NCI-H128 (cell line): Measurements from ENCODE around the gene NBL1.
A peak's percentile ranks its signal among the peaks of the same experiment; 100 is the strongest.

ENCODE experiments used
- DNase-seq: peaks from one replicate; lab custom pipeline; 2025; ENCODE audit not compliant: unreplicated experiment; lab: John Stamatoyannopoulos, UW

Gene NBL1, protein sequence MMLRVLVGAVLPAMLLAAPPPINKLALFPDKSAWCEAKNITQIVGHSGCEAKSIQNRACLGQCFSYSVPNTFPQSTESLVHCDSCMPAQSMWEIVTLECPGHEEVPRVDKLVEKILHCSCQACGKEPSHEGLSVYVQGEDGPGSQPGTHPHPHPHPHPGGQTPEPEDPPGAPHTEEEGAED

DNA sequence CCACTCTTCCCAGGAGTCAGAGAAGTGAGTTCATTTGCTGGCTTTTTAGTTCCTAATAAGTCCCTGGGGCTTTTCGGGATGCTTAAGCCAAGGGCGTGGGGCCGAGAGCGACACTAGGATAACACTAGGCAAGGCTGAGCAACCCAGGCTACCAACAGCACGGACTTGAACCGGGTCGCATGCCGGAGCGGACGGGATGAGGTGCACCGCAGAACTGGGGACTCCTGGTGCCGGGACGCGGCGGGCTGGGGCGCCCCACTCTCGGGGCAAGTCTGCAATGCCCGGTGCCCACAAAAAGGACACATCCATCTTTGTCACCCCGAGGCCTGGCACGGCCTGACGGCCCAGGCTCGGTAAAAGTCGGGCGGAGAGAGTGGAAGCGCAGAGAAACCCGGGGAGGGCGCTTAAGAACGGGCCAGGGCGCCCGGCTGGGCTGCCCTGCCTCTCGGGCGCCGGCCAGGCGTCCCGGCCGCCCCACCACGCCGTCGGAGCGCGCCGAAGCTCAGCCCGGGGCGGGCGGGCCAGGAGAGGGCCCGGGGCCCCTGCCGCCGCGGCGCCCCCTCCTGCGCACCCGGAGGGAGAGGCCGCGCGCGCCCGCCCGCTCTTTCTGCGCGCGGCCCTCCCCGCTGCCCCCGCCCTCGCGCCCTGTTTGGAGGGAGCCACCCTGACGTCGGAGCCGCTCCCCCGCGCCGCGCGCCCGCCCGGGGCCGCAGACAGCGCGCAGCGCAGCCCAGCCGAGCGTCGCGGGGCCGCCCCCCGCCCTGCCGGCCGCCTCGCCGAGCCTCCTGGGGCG is at the start of gene NBL1:
NBL1 (plus strand) TSS at position 710 of the 793 bp plus-strand sequence. CDS start 10,720 bp downstream, outside the sequence.
- DNase-seq: no peak

DNA sequence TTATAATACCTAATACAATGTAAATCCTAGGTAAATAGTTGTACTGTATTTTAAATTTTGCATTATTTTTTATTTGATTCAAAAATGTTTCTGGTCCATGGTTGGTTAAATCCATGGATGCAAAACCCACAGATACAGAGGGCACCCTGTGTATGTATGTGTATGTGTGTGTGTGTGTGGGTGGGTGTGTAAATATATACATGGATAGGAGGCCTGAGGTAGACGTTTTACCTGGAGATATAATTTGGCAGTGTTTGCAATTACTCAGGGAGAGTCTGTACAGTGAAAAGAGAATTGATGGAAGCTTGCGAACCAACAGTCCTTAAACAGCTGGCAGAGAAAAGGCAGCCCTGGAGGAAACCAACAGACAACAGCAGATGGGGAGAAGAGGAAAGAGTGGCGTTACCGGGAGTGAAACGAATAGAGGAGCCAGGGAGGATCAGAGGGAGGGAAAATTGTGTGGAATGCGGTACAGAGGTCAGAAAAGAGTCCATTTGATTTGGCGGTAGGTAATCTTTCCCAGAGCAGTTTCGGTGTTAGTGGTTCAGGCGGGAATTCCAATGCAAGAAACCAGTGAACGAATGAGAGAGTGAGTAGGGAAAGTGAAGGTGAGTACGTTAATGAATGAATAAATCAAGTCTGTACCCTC is 47.9 kb upstream of the NBL1 start:
- DNase-seq: no peak

DNA sequence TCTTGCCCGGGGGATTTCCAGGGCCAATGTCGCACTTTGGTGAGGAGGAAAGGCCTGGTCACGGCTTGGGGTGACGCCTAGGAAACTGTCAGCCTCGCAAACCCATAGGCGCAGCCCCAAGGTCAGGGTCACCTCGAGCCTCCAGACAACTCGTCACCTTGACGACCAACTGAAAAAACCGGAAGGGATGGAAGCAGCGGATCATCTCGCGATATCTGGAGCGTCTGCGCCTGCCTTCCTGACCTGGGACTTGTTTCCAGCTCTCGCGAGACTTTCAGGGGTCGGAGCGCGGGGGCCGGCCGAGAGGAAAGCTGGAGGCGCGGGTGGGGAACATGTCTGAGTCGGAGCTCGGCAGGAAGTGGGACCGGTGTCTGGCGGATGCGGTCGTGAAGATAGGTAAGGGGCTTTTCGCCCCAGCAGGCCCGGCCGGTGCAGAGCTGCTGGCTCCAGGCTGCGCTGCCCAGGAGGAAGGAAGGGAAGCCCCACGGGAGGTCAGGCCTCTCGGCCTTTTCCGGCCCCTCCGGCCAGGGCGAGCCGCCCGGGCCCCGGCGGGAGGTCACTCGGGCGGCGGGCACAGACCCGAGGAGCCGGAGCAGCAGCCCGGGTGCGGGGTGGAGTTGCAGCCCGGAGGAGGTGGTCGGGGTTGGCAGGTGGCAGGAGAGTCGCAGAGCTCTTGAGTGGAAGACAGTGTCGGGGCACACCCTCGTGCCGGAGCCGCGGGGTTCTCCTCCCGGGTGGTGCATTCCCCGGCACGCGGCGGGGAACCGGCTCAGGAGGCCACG is 47.2 kb upstream of the NBL1 start:
- peak; percentile 97 for DNase-seq

DNA sequence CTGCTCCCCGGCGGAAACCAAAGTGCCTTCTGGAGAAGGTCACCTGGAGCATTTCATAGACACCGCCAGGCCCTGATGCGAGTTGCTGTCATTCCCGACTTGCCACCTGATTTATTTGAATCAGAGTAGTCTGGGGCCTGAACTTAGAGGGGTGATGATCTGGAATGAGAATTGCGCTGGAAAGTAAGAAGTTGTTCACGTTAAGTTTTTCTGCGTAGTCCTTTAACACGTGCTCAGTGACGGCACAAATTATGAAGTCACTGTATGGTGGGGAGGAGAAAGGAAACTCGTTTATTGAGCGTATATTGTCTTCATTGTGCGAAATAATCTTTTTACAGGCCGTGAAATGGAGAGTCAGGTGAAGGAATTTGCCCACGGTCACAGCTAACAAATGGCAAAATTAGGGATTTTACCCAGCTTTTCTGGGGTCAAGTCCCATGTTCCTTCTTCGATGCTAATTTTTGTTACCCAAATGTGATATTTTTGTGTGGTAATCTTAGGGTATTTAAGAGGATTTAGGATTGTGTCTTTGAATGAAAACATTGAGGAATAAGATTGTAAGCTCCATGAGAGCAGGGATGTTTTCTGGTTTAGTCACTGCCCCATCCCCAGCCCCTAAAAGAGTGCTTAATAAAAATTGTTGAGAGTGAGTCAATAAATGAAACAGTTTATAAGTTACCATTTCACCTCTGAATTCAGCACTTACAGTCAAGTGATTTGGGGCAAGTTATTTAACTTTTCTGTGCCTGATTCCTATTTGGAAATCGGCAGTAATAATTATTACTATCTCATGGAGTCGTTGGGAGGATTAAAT is 46.4 kb upstream of the NBL1 start:
- DNase-seq: no peak

DNA sequence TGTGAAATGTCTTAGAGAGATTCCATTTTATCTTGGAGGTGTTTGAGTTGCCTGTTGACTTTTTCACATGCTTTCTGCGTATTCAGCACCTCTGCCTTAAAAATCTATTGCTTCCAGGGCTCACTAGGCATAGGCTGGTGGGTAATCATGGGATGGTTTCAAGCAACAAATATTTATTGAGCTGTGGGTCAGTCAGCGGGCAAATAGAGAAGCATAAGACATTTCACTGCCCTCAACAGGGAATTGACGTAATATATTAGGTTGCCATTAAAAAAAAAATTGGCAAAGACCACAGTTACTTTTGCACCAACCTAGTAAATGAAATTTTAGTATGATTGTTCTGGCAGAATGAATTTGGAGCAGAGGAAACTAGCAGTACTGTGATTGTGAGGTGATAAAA is 44.3 kb upstream of the NBL1 start:
- DNase-seq: no peak

DNA sequence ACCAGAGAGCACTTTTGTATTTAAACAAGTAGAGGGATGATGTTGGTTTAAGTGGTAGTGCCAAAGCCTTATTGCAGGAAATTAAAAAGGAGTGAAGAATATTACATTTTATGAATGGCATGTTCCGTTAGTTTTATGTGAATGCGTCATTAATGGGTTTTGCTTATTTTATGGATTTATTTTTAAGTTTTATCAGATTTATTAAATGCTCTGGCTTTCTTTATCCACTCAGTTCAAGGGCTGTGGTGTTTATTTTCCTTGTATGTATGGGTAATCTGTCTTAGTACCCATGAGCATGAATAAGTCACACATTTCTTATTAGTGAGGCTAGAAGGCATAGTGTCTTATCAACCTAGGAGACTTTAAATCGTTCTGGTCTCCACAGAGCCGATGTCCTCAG is 41.6 kb upstream of the NBL1 start:
- no peak for DNase-seq

DNA sequence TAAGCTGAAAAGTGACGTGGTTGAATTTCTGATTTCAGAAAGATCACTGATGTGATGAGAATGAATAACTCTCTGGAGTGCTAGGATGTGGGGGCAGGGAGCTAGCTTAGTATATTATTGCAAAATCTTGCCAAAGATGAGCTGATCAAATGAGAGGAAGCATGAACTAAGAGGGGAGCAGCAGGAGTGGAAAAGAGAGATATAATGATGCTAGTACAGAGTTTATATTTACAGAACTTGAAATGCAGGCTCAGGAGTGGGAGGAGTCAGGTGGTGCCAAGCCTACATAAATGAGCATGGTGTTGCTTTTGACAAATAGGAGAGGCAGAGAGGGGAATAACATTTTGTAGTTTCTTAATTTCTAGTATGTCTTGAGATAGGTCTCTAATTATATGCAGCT is 38.1 kb upstream of the NBL1 start:
- no peak for DNase-seq

DNA sequence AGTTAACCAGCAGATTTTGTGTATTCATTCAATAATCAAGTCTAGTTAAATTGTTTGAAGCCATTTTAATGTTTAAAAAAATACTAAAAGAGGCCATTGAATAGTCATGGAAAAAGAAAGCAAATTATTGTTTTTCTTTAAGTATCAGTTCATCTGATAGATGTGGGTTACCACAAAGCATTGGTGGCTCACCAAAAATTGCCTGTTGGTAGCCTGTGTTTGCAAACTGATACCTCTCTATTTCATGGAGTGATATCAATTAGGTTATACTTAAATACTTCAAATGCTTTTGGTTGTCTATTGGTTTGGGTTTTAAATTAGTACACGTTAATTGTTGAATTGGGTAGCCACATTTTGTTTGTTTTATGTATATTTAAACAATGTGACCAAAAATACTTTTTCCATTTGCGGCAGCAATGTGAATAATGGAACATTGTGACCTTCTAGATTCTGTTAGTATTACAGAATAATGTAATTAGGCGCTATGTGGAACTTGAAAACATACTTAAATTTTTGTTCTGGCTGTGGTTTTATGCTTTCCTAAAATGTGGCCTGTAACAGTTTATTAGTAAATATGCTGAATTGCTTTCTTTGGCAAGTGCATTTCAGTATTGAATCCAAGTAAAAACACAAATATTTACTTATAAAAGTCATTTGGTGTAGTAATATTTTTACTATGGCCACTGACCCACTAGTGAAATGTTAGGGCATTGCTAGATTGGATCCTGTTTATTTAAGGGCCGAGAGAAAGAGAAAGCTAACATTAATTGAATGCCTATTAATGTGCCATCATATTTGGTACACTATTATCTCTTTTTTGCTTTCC is 37.1 kb upstream of the NBL1 start:
- no peak for DNase-seq

DNA sequence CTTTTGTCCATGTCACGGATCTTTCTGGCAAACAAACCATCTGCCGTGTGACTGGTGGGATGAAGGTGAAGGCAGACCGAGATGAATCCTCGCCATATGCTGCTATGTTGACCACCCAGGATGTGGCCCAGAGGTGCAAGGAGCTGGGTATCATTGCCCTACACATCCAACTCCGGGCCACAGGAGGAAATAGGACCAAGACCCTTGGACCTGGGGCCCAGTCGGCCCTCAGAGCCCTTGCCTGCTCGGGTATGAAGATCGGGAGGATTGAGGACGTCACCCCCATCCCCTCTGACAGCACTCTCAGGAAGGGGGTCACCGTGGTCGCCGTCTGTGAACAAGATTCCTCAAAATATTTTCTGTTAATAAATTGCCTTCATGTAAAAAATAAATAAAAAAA is 35.9 kb upstream of the NBL1 start:
- DNase-seq: no peak

DNA sequence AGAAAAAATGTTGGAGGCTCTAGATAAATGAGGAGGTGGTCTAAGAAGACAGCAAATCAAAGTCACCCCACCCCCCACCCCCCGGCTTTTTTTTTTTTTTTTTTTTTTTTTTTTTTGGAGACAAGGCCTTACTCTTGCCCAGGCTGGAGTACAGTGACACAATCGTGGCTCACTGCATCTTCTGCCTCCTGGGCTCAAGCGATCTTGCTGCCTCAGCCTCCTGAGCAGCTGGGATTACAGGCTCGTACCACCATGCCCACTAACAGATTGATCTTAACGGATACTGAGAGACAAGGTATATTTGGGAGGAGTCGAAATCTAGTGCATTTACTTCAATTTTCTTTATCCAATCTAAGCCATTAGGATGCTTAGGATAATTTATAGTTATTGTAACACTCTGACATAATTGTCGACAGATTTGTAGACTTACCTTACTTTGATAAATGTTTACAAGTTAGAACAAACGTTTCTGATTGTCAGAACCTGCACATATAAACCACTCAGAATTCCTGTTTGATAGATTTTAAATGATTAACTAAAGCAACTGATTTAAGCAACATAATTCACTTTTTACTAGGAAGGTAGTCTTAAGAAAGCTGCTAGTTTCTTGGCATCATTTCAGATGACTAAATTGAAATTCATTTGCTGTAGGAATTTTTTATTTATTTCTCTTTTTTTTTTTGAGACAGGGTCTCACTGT is 33.7 kb upstream of the NBL1 start:
- no peak for DNase-seq

DNA sequence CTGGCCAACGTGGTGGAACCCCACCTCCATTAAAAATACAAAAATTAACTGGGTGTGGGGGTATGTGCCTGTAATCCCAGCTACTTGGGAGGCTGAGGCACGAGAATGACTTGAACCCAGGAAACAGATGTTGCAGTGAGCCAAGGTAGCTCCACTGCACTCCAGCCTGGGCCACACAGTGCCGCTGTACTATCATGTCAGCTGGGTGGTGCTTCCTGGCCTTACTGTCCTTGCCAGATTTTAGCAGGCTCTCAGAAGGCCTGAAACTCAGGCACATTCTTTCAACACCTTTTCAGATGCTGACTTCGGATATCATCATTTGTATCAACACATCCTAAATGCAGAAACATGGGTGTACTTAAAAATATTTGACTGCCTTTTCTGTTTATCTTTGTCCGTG is 31.6 kb upstream of the NBL1 start:
- DNase-seq: no peak

DNA sequence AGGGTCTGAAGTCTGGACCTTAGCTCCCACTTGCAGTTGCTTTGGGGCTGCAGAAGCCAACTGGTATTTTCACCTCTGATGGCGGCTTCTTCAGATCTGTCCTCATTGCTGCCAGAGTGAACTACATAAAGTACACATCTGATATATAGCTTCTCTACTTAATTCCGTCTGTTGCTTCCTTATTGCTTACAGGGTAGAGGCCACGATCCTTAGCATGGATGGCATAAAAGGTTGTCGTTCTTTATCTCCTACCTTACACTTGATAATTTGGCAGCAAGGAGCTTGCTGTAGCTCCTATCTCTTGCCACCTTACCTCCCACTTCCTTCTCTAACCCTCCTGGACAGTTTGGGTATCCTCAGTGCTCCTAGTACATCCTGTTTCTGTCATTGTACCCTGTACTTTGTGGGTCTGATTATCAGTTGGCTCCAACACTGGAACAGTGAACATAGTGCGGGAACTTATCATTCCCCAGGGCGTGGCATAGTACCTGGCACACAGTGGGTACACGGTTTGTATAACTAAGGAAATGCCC is 30.9 kb upstream of the NBL1 start:
- DNase-seq: no peak

DNA sequence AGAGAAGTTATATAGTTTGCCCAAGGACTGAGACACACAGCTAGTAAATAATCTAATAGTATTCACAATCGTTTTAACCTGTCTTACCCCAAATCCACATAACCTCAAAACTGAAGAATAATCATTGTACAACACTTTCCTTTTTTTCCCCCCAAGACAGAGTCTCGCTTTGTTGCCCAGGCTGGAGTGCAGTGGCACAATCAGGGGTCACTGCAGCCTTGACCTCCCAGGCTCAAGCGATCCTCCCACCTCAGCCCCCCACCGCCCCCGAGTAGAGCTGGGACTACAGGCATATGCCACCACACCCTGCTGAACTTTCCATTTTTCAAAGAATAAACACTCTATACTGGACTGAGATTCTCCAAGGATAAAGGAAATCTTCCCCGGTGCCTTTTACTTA is 28.7 kb upstream of the NBL1 start:
- DNase-seq: no peak

DNA sequence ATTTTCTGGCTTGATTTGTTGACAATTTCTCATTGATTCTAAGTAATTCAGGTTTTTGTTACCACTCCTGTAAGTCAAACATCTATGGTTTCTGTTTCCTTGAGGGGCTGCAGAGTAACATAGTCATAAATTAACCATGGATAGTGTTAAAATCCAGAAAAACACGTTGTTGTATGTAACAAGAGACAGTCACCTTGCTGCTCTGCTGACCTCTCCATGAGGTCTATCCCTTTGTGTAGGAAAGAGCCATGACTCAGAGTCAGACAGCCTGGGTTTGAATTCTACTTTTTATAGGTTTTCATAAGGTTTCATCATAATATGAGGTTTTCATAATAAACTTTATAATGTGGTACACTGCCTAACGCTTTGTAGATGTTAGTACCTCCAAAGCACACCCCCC is 27.6 kb upstream of the NBL1 start:
- no peak for DNase-seq

DNA sequence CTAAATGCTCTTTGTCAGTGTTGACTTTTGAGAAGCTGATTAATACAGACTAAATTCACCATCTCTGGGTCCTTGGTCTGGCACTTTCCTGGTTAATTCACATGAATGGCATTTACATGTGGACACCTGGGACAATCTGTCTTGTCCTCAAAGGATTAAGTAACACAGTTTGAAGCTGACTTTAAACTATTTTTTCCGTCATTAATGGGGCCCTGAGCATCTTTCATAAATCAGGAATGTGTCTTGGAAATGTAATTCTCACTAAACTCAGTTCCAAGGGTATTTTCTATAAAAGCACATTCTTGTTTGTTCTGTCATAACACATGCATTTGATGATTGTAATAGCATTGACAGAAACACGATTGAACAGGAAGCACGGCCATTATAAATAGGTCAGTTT is 26.7 kb upstream of the NBL1 start:
- DNase-seq: no peak

DNA sequence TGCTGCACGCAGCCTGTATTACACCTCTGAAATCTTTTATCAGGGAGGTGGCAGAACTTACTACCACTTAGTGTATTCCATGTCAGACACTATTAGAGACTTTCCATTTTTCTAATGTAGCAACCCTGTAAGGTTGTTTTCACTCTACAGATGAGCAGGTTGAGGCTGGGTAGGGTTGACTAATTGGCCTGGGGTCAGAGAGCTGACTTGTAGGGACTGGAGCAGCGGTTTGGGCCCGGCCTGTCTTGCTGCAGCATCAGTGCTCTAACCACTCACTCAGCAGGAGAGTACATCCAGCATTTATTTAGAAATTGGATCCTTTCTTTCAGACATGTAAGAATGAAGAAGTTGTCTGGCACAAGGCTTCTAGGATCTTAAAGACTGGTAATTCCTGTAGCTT is 25.7 kb upstream of the NBL1 start:
- no peak for DNase-seq

DNA sequence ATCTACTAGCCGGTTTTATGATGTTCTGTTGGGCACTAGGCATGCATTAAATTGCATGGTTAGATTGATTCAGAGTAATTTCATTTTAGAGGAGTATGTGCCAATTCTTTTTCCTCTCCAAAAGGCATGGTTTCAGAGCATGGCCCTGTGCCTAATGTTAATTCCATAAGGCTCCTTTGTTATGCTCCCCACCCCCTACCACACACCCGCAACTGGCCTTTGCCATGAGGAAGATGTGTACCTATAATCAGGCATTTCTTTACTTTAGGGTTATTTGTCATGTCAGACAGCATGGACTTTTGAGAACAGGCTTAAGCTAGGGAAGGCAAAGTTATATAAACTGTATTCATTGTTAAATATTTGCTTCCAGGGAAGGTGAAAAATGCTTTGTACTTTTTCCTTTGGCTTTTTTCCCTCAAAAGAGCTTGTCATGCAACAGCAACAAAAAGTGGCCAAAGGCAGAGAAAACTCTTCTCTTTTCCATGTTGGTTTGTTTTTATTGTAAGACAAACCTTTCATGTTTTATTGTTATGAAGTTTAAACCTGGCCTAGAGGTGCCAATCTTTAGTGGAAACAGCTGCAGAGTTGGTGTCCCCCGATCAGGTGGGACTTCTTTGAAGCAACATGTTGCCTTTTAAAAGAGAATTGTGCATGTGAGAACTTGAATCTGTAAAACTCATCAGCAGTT is 24.3 kb upstream of the NBL1 start:
- DNase-seq: no peak

DNA sequence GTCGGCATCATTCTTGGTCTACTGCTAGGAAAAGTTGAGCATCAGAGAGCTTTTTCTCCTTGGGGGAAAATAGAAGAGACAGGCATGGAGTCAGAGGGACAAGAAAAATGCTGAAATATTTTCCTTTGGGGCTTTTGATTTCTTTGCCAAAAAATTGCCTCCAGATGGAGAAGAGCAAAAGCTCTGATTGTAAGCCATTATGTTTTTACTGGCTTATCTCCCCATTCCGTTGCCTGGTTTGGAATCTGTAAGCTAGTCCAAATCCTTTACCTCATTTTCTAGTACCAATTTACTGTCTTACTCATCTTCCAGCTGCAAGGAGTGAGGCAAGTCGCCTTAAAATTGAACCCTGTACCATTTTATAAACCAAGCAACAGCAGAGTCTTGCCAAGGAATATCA is 23.3 kb upstream of the NBL1 start:
- no peak for DNase-seq
